GM13976 (cell line): Measurements from ENCODE around the gene LRRN1.

ENCODE experiments used
- DNase-seq: peaks from one replicate; pipeline ENCODE4 v3.0.0; 2012; ENCODE audit warnings: low spot score
- CTCF ChIP-seq: IDR thresholded peaks from 2 replicates; pipeline ENCODE4 v1.5.1; 2012; ENCODE audit warnings: borderline replicate concordance, mild to moderate bottlenecking; ENCODE audit not compliant: insufficient read depth; ENCODE audit errors: extremely low read depth, missing control alignments, control extremely low read depth
- in situ Hi-C: fragments of 300-500 bp; cut with MboI; formaldehyde crosslinking; loops from one replicate; pipeline ENCODE4 v1.12.0; 2022; ENCODE audit warnings: low sequenced_read_pairs, mixed read lengths, inconsistent platforms; ENCODE audit not compliant: unreplicated experiment

The LRRN1 gene

GRCh38 chr3:3772338-3772737 lies 26.9 kb upstream of the LRRN1 start:
- TF ChIP-seq CTCF = no peak
- DNase-seq = no peak
- in situ Hi-C loops = no loop called here

DNA sequence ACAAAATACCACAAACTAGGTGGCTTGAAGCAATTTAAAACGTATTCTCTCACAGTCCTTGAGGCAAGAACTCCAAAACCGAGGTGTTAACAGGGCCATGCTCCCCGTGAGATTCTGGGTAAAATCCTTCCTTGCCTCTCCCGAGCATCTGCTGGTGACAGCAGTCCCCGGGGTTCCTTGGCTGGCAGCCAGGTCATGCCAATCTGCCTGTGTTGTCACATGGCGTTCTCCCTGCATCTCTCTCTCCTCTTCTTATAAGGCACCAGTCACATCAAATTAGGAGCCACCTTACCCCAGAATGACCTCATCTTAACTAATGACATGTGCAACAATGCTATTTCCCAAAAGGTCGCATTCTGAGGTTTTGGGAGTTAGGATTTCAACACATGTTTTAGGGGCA lies 26.3 kb upstream of the LRRN1 start:
- in situ Hi-C loops = no loop called here
- no peak for DNase-seq
- no peak for TF ChIP-seq CTCF

- no peak for TF ChIP-seq CTCF
- in situ Hi-C loops = no loop called here
- no peak for DNase-seq
Observed at GRCh38 chr3:3776607-3777006, 22.6 kb upstream of the LRRN1 start.

DNA sequence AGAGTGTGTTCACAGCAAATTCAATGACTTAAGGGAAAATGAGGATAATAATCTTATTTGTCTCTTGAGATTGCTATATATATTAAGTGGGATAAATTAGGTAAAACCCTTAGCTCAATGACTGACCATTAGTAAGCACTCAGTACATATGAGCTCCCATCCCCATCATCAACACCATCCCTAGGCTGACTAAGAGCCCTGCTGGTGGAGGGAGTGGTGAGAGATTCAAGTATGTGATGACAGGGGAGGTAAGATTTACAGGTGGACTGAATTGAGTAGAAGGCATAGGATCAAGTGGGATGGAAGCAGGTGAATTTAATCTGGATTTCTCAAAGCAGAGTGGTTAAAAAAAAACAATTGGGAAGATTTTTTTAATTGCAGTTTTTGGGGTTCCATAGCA lies 21.0 kb upstream of the LRRN1 start:
- no peak for DNase-seq
- in situ Hi-C loops = no loop called here
- no peak for TF ChIP-seq CTCF

GRCh38 chr3:3778641-3779270 lies 20.5 kb upstream of the LRRN1 start:
- in situ Hi-C loops = no loop called here
- no peak for DNase-seq

DNA sequence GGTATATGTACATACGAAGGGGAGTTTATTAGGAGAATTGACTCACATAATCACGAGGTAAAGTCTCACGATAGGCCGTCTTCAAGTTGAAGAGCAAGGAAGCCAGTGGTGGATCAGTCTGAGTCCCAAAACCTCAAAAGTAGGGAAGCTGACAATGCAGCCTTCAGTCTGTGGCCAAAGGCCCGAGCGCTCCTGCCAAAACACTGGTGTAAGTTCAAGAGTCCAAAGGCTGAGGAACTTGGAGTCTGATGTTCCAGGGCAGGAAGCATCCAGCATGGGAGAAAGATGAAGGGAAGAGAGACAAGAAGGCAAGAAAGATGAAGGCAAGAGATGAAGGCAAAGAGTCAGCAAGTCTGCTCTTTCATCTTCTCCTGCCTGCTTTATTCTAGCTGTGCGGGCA lies 16.8 kb upstream of the LRRN1 start:
- DNase-seq = no peak
- TF ChIP-seq CTCF = no peak
- in situ Hi-C loops = no loop called here

More at GRCh38 chr3:3778641-3779270, 20.5 kb upstream of the LRRN1 start:
- no peak for TF ChIP-seq CTCF

DNA sequence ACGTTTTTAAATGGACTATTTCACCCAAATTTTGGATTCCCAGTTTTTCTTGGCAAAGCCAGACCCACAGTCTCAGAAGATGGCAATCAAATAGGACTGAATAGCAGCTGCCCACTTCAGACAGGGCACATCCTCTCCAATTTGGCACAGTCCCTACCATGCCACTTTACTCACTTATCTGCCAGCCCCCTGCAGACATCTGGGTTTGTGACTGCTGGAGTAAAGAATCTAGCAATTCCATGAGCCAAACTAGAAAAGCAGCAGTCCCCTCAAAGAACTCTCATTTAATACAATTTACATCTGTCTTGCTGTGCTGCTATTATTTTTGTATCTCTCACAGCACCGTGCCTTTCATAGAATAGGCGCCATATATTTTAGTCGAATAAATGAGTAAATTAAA lies 16.0 kb upstream of the LRRN1 start:
- in situ Hi-C loops = no loop called here
- no peak for DNase-seq

More for the DNA sequence above, 16.0 kb upstream of the LRRN1 start:
- no peak for TF ChIP-seq CTCF
